ENCODE measurements around the gene KSR2. TPM values are rescaled to one million over a fixed set of nuclear protein-coding genes. Genes with fewer than 3 reads are reported as not detected.
"Not testable (repeated sequence)": the region's sequence is repeated elsewhere in the genome, so short reads cannot be mapped to it uniquely, and the experiment has no call there.

The KSR2 gene
- total and polyA plus RNA-seq, 2 experiments from 2014 or later, result under 0.01 to 0.02 TPM

GRCh38 chr12:118013283-118013682, 44.5 kb upstream of the KSR2 start:
- no peaks in the 10 kb centered on the region for H3K9me3 ChIP-seq (ENCODE audit: low read depth)
- no peak overlapping the region for H3K27ac ChIP-seq
- H3K36me3 ChIP-seq, result no peaks in the 10 kb centered on the region
- H3K4me3 ChIP-seq, result no peak overlapping the region
- H3K27me3 ChIP-seq, result no peaks in the 10 kb centered on the region
- H3K4me1 ChIP-seq (ENCODE audit: low read depth), result peaks cover 9% of the 10 kb centered on the region
- DNase-seq (ENCODE audit: low read depth in 1 of 2, low spot score in 1 of 2), result no peak
- TF ChIP-seq, protein P1, sequence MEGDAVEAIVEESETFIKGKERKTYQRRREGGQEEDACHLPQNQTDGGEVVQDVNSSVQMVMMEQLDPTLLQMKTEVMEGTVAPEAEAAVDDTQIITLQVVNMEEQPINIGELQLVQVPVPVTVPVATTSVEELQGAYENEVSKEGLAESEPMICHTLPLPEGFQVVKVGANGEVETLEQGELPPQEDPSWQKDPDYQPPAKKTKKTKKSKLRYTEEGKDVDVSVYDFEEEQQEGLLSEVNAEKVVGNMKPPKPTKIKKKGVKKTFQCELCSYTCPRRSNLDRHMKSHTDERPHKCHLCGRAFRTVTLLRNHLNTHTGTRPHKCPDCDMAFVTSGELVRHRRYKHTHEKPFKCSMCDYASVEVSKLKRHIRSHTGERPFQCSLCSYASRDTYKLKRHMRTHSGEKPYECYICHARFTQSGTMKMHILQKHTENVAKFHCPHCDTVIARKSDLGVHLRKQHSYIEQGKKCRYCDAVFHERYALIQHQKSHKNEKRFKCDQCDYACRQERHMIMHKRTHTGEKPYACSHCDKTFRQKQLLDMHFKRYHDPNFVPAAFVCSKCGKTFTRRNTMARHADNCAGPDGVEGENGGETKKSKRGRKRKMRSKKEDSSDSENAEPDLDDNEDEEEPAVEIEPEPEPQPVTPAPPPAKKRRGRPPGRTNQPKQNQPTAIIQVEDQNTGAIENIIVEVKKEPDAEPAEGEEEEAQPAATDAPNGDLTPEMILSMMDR (IDR thresholded peaks at IDR 0.05; ENCODE audit: low read depth, low read length), result no peak

- peaks cover 9% of the 10 kb centered on the region for H3K4me1 ChIP-seq (ENCODE audit: low read depth)
- H3K36me3 ChIP-seq, result no peaks in the 10 kb centered on the region
- TF ChIP-seq, protein P1 (IDR thresholded peaks at IDR 0.05; ENCODE audit: low read depth, low read length), result no peak
- no peak overlapping the region for H3K27ac ChIP-seq
- DNase-seq (ENCODE audit: low read depth in 1 of 2, low spot score in 1 of 2), result no peak
- no peaks in the 10 kb centered on the region for H3K9me3 ChIP-seq (ENCODE audit: low read depth)
- H3K27me3 ChIP-seq, result no peaks in the 10 kb centered on the region
- no peak overlapping the region for H3K4me3 ChIP-seq
Measured at GRCh38 chr12:118011961-118012360, 43.2 kb upstream of the KSR2 start.

- no peaks in the 10 kb centered on the region for H3K36me3 ChIP-seq
- no peaks in the 10 kb centered on the region for H3K27me3 ChIP-seq
- peaks cover 9% of the 10 kb centered on the region for H3K4me1 ChIP-seq (ENCODE audit: low read depth)
- no peak overlapping the region for H3K4me3 ChIP-seq
- H3K27ac ChIP-seq, result no peak overlapping the region
- no peak for DNase-seq (ENCODE audit: low read depth in 1 of 2, low spot score in 1 of 2)
- H3K9me3 ChIP-seq (ENCODE audit: low read depth), result no peaks in the 10 kb centered on the region
- TF ChIP-seq, protein P1 (IDR thresholded peaks at IDR 0.05; ENCODE audit: low read depth, low read length), result no peak
Measured at GRCh38 chr12:118011377-118011776, 42.6 kb upstream of the KSR2 start.

DNA sequence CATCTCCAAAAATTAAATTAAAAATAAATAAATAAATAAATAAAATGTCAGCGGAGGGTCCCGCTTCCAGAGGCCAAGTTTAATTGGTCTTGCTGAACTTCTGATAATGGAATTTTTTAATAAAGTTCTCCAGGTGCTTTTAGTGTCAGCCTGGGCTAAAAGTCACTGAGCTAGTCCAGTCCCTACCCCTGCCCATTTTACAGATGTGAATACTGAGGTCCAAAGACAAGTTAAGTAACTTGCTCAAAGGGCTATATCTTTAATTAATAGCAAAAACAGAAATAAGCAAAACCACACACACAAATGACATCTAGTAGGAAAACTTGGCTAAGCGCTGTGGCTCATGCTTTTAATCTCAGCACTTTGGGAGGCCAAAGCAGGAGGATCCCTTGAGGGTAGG, 42.1 kb upstream of the KSR2 start:
- no peaks in the 10 kb centered on the region for H3K9me3 ChIP-seq (ENCODE audit: low read depth)
- no peaks in the 10 kb centered on the region for H3K27me3 ChIP-seq
- TF ChIP-seq, protein P1 (IDR thresholded peaks at IDR 0.05; ENCODE audit: low read depth, low read length), result no peak
- DNase-seq (ENCODE audit: low read depth in 1 of 2, low spot score in 1 of 2), result no peak
- no peak overlapping the region for H3K4me3 ChIP-seq
- no peak overlapping the region for H3K27ac ChIP-seq
- peaks cover 8% of the 10 kb centered on the region for H3K4me1 ChIP-seq (ENCODE audit: low read depth)
- H3K36me3 ChIP-seq, result no peaks in the 10 kb centered on the region

DNA sequence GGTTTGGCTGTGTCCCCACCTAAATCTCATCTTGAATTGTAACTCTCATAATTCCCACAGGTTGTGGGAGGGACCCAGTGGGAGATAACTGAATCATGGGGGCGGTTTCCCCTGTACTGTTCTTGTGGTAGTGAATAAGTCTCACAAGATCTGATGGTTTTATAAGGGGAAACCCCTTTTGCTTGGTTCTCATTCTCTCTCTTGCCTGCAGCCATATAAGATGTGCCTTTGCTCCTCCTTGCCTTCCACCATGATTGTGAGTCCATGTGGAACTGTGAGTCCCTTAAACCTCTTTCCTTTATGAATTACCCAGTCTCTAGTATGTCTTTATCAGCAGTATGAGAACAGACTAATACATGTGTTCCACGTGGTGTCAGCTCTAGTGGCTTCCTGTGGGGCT, 31.0 kb upstream of the KSR2 start:
- not testable (repeated sequence) for H3K36me3 ChIP-seq; H3K4me3 ChIP-seq; H3K4me1 ChIP-seq (ENCODE audit: low read depth); H3K27me3 ChIP-seq; H3K9me3 ChIP-seq (ENCODE audit: low read depth); DNase-seq (ENCODE audit: low read depth in 1 of 2, low spot score in 1 of 2); H3K27ac ChIP-seq

DNA sequence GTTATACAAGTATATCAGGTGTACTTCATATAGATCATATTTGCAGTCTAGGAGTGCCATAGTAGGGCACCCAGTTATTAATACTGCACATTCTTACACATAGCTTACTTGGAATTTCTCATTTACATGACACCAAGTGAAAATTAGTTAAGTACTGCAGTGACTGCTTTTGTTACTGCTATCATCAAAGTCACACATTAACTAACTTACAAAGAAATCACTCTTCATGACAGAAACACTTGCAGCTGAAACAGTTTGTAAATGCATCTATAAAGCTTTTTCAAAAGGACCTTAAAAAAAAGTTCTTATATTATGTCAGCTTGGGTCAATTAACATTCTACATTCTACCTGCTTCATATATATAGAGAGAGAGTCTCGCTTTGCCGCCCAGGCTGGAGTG, 29.9 kb upstream of the KSR2 start:
- Histone ChIP-seq H3K36me3 (no peaks in the 10 kb centered on the region), H3K4me1 (ENCODE audit: low read depth) (no peaks in the 10 kb centered on the region), H3K27ac (no peak overlapping the region), H3K4me3 (no peak overlapping the region), H3K9me3 (ENCODE audit: low read depth) (no peaks in the 10 kb centered on the region), H3K27me3 (no peaks in the 10 kb centered on the region)
- no peak for DNase-seq (ENCODE audit: low read depth in 1 of 2, low spot score in 1 of 2)
- TF ChIP-seq, protein P1 (IDR thresholded peaks at IDR 0.05; ENCODE audit: low read depth, low read length), result no peak
